Measurements from ENCODE around the gene PIK3C2A.
A peak's percentile ranks its signal among the peaks of the same experiment; 100 is the strongest.

PIK3C2A gene

GRCh38 chr11:17179970-17180369 lies 27.8 kb downstream of the PIK3C2A start:
- Histone ChIP-seq H3K4me3 (ENCODE audit: low read depth, low read length) (no peak overlapping the region), H3K27ac (ENCODE audit: low read depth, low read length) (no peak overlapping the region), H3K27me3 (ENCODE audit: insufficient read depth, low read length) (no peaks in the 10 kb centered on the region), H3K79me2 (ENCODE audit: control insufficient read depth, insufficient read depth, low read length, unreplicated experiment) (peaks cover 32% of the 10 kb centered on the region), H3K4me1 (ENCODE audit: control insufficient read depth, insufficient read depth, low read length, unreplicated experiment) (peaks cover 4% of the 10 kb centered on the region), H2AFZ (ENCODE audit: low read length, unreplicated experiment) (no peak overlapping the region), H3K36me3 (ENCODE audit: insufficient read depth, low read length) (no peaks in the 10 kb centered on the region)

GRCh38 chr11:17173332-17173731 lies 34.5 kb downstream of the PIK3C2A start:
- Histone ChIP-seq H3K4me1 (ENCODE audit: control insufficient read depth, insufficient read depth, low read length, unreplicated experiment) (peaks cover 31% of the 10 kb centered on the region), H3K27me3 (ENCODE audit: insufficient read depth, low read length) (no peaks in the 10 kb centered on the region), H3K36me3 (ENCODE audit: insufficient read depth, low read length) (peaks cover 14% of the 10 kb centered on the region; the same call in 1 of the 2 replicates), H3K4me3 (ENCODE audit: low read depth, low read length) (no peak overlapping the region), H3K27ac (ENCODE audit: low read depth, low read length) (no peak overlapping the region), H2AFZ (ENCODE audit: low read length, unreplicated experiment) (no peak overlapping the region), H3K79me2 (ENCODE audit: control insufficient read depth, insufficient read depth, low read length, unreplicated experiment) (peaks cover 38% of the 10 kb centered on the region)

- Histone ChIP-seq H3K4me1 (ENCODE audit: control insufficient read depth, insufficient read depth, low read length, unreplicated experiment) (peaks cover 26% of the 10 kb centered on the region), H3K79me2 (ENCODE audit: control insufficient read depth, insufficient read depth, low read length, unreplicated experiment) (peaks cover 37% of the 10 kb centered on the region), H3K27ac (ENCODE audit: low read depth, low read length) (peak overlapping the region; percentile 48)
Measured at GRCh38 chr11:17171916-17172315, 35.9 kb downstream of the PIK3C2A start.

GRCh38 chr11:17171343-17171742 lies 36.4 kb downstream of the PIK3C2A start:
- Histone ChIP-seq H2AFZ (ENCODE audit: low read length, unreplicated experiment) (no peak overlapping the region), H3K36me3 (ENCODE audit: insufficient read depth, low read length) (peaks cover 14% of the 10 kb centered on the region; the same call in 1 of the 2 replicates), H3K27me3 (ENCODE audit: insufficient read depth, low read length) (no peaks in the 10 kb centered on the region), H3K27ac (ENCODE audit: low read depth, low read length) (peak overlapping the region; percentile 53), H3K4me1 (ENCODE audit: control insufficient read depth, insufficient read depth, low read length, unreplicated experiment) (peaks cover 26% of the 10 kb centered on the region), H3K79me2 (ENCODE audit: control insufficient read depth, insufficient read depth, low read length, unreplicated experiment) (peaks cover 36% of the 10 kb centered on the region), H3K4me3 (ENCODE audit: low read depth, low read length) (peak overlapping the region; percentile 37; the same call in 1 of the 2 replicates)

More at GRCh38 chr11:17171916-17172315, 35.9 kb downstream of the PIK3C2A start:
- peaks cover 14% of the 10 kb centered on the region; the same call in 1 of the 2 replicates for H3K36me3 ChIP-seq (ENCODE audit: insufficient read depth, low read length)
- no peak overlapping the region for H2AFZ ChIP-seq (ENCODE audit: low read length, unreplicated experiment)
- H3K4me3 ChIP-seq (ENCODE audit: low read depth, low read length), result peak overlapping the region; percentile 37; the same call in 1 of the 2 replicates
- H3K27me3 ChIP-seq (ENCODE audit: insufficient read depth, low read length), result no peaks in the 10 kb centered on the region

- H3K27me3 ChIP-seq (ENCODE audit: insufficient read depth, low read length), result no peaks in the 10 kb centered on the region
- H3K27ac ChIP-seq (ENCODE audit: low read depth, low read length), result no peak overlapping the region
- peaks cover 32% of the 10 kb centered on the region for H3K4me1 ChIP-seq (ENCODE audit: control insufficient read depth, insufficient read depth, low read length, unreplicated experiment)
- peaks cover 30% of the 10 kb centered on the region for H3K79me2 ChIP-seq (ENCODE audit: control insufficient read depth, insufficient read depth, low read length, unreplicated experiment)
- no peak overlapping the region for H3K4me3 ChIP-seq (ENCODE audit: low read depth, low read length)
- no peak overlapping the region for H2AFZ ChIP-seq (ENCODE audit: low read length, unreplicated experiment)
- peaks cover 14% of the 10 kb centered on the region; the same call in 1 of the 2 replicates for H3K36me3 ChIP-seq (ENCODE audit: insufficient read depth, low read length)
Measured at GRCh38 chr11:17169876-17170275, 37.9 kb downstream of the PIK3C2A start.

GRCh38 chr11:17165247-17165890 lies 42.4 kb downstream of the PIK3C2A start:
- peaks cover 21% of the 10 kb centered on the region for H3K4me1 ChIP-seq (ENCODE audit: control insufficient read depth, insufficient read depth, low read length, unreplicated experiment)
- 0 out of 2 replicates have a peak overlapping the region, but pooled peaks have one; percentile 1 for H3K4me3 ChIP-seq (ENCODE audit: low read depth, low read length)
- peaks cover 8% of the 10 kb centered on the region; the same call in 1 of the 2 replicates for H3K36me3 ChIP-seq (ENCODE audit: insufficient read depth, low read length)
- H3K27ac ChIP-seq (ENCODE audit: low read depth, low read length), result peak overlapping the region; percentile 13; the same call in 1 of the 2 replicates
- H2AFZ ChIP-seq (ENCODE audit: low read length, unreplicated experiment), result no peak overlapping the region
- peaks cover 35% of the 10 kb centered on the region for H3K79me2 ChIP-seq (ENCODE audit: control insufficient read depth, insufficient read depth, low read length, unreplicated experiment)
- H3K27me3 ChIP-seq (ENCODE audit: insufficient read depth, low read length), result no peaks in the 10 kb centered on the region

GRCh38 chr11:17164361-17165246 lies 43.2 kb downstream of the PIK3C2A start:
- peaks cover 8% of the 10 kb centered on the region; the same call in 1 of the 2 replicates for H3K36me3 ChIP-seq (ENCODE audit: insufficient read depth, low read length)
- 0 out of 2 replicates have a peak overlapping the region, but pooled peaks have one; percentile 1 for H3K4me3 ChIP-seq (ENCODE audit: low read depth, low read length)
- H3K27me3 ChIP-seq (ENCODE audit: insufficient read depth, low read length), result no peaks in the 10 kb centered on the region
- peak overlapping the region; percentile 38; the same call in 1 of the 2 replicates for H3K27ac ChIP-seq (ENCODE audit: low read depth, low read length)
- no peak overlapping the region for H2AFZ ChIP-seq (ENCODE audit: low read length, unreplicated experiment)
- peaks cover 15% of the 10 kb centered on the region for H3K4me1 ChIP-seq (ENCODE audit: control insufficient read depth, insufficient read depth, low read length, unreplicated experiment)
- H3K79me2 ChIP-seq (ENCODE audit: control insufficient read depth, insufficient read depth, low read length, unreplicated experiment), result peaks cover 43% of the 10 kb centered on the region

GRCh38 chr11:17163736-17164135 lies 44.0 kb downstream of the PIK3C2A start:
- peaks cover 48% of the 10 kb centered on the region for H3K79me2 ChIP-seq (ENCODE audit: control insufficient read depth, insufficient read depth, low read length, unreplicated experiment)
- no peak overlapping the region for H2AFZ ChIP-seq (ENCODE audit: low read length, unreplicated experiment)
- peaks cover 3% of the 10 kb centered on the region; the same call in 1 of the 2 replicates for H3K36me3 ChIP-seq (ENCODE audit: insufficient read depth, low read length)
- no peak overlapping the region for H3K4me3 ChIP-seq (ENCODE audit: low read depth, low read length)
- H3K27ac ChIP-seq (ENCODE audit: low read depth, low read length), result no peak overlapping the region
- H3K27me3 ChIP-seq (ENCODE audit: insufficient read depth, low read length), result no peaks in the 10 kb centered on the region
- peaks cover 15% of the 10 kb centered on the region for H3K4me1 ChIP-seq (ENCODE audit: control insufficient read depth, insufficient read depth, low read length, unreplicated experiment)

GRCh38 chr11:17163291-17163690 lies 44.5 kb downstream of the PIK3C2A start:
- H3K27ac ChIP-seq (ENCODE audit: low read depth, low read length), result no peak overlapping the region

GRCh38 chr11:17162376-17162775 lies 45.4 kb downstream of the PIK3C2A start:
- H3K27me3 ChIP-seq (ENCODE audit: insufficient read depth, low read length), result no peaks in the 10 kb centered on the region
- H2AFZ ChIP-seq (ENCODE audit: low read length, unreplicated experiment), result no peak overlapping the region
- H3K36me3 ChIP-seq (ENCODE audit: insufficient read depth, low read length), result no peaks in the 10 kb centered on the region
- no peak overlapping the region for H3K27ac ChIP-seq (ENCODE audit: low read depth, low read length)
- peaks cover 15% of the 10 kb centered on the region for H3K4me1 ChIP-seq (ENCODE audit: control insufficient read depth, insufficient read depth, low read length, unreplicated experiment)
- no peak overlapping the region for H3K4me3 ChIP-seq (ENCODE audit: low read depth, low read length)
- peaks cover 55% of the 10 kb centered on the region for H3K79me2 ChIP-seq (ENCODE audit: control insufficient read depth, insufficient read depth, low read length, unreplicated experiment)

More at GRCh38 chr11:17163291-17163690, 44.5 kb downstream of the PIK3C2A start:
- Histone ChIP-seq H3K27me3 (ENCODE audit: insufficient read depth, low read length) (no peaks in the 10 kb centered on the region), H3K4me1 (ENCODE audit: control insufficient read depth, insufficient read depth, low read length, unreplicated experiment) (peaks cover 15% of the 10 kb centered on the region), H3K36me3 (ENCODE audit: insufficient read depth, low read length) (no peaks in the 10 kb centered on the region), H3K79me2 (ENCODE audit: control insufficient read depth, insufficient read depth, low read length, unreplicated experiment) (peaks cover 51% of the 10 kb centered on the region), H2AFZ (ENCODE audit: low read length, unreplicated experiment) (no peak overlapping the region), H3K4me3 (ENCODE audit: low read depth, low read length) (no peak overlapping the region)
